ENCODE data around the gene TARS3.

- TF ChIP-seq POLR2A (IDR thresholded peaks at IDR 0.05; ENCODE audit: low read depth), result no peak
- TF ChIP-seq, protein P1, sequence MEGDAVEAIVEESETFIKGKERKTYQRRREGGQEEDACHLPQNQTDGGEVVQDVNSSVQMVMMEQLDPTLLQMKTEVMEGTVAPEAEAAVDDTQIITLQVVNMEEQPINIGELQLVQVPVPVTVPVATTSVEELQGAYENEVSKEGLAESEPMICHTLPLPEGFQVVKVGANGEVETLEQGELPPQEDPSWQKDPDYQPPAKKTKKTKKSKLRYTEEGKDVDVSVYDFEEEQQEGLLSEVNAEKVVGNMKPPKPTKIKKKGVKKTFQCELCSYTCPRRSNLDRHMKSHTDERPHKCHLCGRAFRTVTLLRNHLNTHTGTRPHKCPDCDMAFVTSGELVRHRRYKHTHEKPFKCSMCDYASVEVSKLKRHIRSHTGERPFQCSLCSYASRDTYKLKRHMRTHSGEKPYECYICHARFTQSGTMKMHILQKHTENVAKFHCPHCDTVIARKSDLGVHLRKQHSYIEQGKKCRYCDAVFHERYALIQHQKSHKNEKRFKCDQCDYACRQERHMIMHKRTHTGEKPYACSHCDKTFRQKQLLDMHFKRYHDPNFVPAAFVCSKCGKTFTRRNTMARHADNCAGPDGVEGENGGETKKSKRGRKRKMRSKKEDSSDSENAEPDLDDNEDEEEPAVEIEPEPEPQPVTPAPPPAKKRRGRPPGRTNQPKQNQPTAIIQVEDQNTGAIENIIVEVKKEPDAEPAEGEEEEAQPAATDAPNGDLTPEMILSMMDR (IDR thresholded peaks at IDR 0.05), result no peak
- no peak for TF ChIP-seq POLR2AphosphoS5 (IDR thresholded peaks at IDR 0.05)
Measured at GRCh38 chr15:101608201-101608600, 116.1 kb downstream of the TARS3 start.
